Fibroblast of skin of right quadriceps (primary cell): ENCODE results near the gene SUMO3.

Source experiments
- DNase-seq: peaks from one replicate; pipeline ENCODE4 v3.0.0-alpha.2; 2013

SUMO3 gene

GRCh38 chr21:44801468-44802395 lies 16.1 kb downstream of the SUMO3 start, which contains the start of gene UBE2G2:
Gene UBE2G2, minus strand, starts transcription at chr21:44801820. Its CDS starts 72 bp downstream, at chr21:44801748.
- peak; percentile 78 for DNase-seq

- peak; percentile 14 for DNase-seq
Measured at GRCh38 chr21:44800971-44801467, 16.8 kb downstream of the SUMO3 start.

DNA sequence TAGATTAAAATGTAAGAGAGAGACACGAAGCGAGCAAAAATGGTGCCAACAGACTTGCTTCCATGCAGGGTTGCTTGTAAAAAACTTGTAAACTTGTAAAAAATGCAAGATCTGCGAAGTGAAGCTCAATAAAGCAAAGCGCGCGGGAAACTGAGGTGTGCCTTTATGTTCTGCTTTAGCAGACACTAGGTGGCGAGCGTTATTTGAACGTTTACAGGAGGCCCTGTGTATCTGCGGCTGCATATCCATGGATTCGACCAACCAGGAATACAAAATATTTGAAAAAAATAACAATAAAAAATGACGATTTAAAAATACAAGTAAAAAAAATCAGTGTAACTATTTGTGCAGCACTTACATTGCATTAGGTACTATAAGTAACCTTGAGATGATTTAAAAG lies 17.8 kb downstream of the SUMO3 start:
- DNase-seq = peak; percentile 48

DNA sequence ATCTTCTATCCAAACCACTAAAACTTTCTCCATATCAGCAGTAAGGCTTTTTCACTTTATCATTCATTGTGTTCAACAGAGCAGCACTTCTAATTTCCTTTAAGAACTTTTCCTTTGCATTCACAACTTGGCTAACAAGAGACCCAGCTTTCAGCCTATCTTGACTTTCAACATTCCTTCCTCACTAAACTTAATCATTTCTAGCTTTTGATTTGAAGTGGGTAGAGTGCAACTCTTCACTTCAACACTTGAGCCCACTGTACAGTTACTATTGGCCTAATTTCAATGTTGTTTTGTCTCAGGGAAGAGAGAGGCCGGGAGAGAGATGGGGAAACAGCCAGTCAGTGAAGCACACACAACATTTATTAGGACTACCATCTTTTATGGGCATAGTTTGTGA lies 18.2 kb downstream of the SUMO3 start:
- DNase-seq = no peak

- DNase-seq = no peak
Measured at GRCh38 chr21:44797775-44798174, 20.1 kb downstream of the SUMO3 start.

DNA sequence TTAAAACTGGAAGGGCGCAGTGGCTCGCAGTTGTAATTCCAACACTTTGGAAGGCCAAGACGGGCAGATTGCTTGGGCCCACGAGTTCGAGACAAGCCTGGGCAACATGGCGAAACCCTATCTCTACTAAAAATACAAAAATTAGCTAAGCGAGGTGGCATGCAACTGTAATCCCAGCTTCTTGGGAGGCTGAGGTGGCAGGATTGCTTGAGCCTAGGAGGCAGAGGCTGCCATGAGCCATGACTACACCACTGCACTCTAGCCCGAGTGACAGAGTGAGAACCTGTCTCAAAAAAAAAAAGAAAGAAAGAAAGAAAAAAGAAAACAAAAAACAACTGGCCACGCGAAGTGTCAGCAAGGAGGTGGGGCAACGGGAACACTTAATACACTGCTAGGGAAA lies 22.5 kb downstream of the SUMO3 start:
- no peak for DNase-seq

- no peak for DNase-seq
Measured at GRCh38 chr21:44793592-44794374, 24.1 kb downstream of the SUMO3 start.

GRCh38 chr21:44792702-44793591 lies 24.9 kb downstream of the SUMO3 start:
- peak; percentile 48 for DNase-seq

- no peak for DNase-seq
Measured at GRCh38 chr21:44791993-44792392, 25.9 kb downstream of the SUMO3 start.

DNA sequence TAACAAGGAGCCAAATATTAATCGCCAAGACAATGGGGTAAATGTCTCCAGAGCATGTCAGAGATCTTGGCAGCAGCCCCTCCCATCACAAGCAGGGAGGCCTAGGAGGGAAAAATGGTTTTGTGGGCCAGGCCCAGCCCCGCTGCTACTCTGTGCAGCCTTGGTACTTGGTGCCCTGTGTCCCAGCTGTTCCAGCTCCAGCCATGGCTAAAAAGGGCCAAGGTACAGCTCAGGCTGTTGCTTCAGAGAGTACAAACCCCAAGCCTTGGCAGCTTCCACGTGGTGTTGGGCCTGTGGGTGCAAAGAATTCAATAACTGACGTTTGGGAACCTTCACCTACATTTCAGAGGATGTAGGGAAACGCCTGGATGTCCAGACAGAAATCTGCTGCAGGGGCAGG lies 26.6 kb downstream of the SUMO3 start:
- DNase-seq = no peak

DNA sequence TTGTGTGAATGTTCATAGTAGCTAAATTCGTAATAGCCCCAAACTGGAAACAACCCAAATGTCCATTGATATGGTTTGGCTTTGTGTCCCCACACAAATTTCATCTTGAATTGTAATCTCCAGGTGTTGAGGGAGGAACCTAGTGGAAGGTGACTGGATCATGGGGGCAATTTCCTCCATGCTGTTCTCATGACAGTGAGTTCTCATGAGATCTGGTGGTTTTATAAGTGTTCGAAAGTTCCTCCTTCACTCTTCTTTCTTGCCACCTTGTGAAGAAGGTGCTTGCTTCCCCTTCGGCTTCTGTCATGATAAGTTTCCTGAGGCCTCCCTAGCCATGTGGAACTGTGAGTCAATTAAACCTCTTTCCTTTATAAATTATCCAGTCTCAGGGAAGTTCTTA lies 27.5 kb downstream of the SUMO3 start:
- no peak for DNase-seq

- peak; percentile 45 for DNase-seq
Measured at GRCh38 chr21:44789880-44790279, 28.0 kb downstream of the SUMO3 start.

GRCh38 chr21:44785620-44786335 lies 32.1 kb downstream of the SUMO3 start:
- no peak for DNase-seq

- DNase-seq = no peak
Measured at GRCh38 chr21:44784810-44785209, 33.1 kb downstream of the SUMO3 start.

- no peak for DNase-seq
Measured at GRCh38 chr21:44783020-44783696, 34.7 kb downstream of the SUMO3 start.

- no peak for DNase-seq
Measured at GRCh38 chr21:44780767-44781459, 36.9 kb downstream of the SUMO3 start.

DNA sequence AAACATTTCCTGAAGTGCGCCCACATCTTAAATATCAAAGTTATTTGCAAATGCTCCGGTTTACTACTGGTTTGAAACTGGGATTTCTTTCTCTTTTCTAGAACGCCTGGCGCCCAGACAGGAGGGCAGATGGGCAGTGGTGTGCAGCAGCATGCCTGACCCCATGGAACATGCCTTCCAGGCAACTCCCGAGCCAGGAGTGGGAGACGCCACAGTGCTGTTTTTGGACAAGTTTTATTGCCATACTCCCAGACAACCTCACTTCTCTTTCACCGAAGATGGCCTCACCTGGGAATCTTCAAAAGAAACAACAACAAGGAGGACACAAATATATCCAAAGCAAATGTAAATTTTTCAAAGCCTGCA lies 37.7 kb downstream of the SUMO3 start:
- DNase-seq = no peak

DNA sequence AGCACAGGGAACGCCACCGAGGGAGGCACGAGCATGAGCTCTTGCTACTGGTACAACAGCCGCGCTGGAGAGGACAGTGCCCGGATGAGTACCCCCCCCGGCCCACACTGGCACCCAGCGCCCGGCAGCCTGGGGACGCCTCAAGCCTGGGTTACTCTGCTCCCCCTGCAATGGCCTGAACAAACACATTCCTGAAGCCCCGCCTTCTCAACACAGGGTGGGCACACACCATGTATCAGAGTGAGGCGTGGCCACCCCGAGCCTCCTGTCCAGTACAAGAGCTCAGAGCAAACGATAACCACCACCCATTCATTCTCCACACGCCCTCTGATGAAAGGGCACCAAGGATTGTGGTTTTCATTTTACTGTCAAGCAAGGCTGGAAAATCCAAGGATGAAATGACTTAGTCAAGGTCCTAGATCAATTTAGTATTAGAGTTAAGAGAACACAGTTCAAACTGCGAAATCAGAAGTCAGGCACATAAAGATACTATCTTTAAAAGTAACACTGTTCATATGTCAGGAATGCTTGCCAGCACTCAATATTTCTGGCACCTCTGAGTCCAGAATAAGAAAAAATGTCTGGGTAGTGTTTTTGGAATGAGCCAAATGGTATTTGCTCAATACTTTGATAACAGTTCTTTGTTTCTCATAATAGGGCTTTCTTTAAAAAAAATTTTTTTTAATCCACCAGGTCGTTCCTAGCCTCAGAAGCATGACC lies 38.3 kb downstream of the SUMO3 start:
- no peak for DNase-seq

DNA sequence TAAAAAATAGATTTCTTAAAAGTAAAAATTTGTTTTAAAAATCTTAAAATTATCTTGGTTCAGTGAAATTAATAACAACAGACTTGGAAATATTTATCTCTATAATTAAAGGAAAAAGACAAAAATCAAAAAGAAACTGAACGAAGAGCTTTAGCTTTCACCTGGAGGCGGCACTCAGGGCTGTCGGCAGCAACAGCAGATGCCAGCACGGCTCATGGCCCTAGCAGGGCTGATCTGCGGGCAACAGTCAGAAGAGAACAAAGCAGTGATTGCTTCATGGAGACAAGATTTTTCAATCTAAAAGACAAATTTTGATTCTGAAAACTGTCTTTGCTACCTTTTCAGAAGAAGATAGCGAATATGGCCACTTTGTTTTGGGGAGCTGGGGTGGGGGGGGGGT lies 38.9 kb downstream of the SUMO3 start:
- DNase-seq = no peak

DNA sequence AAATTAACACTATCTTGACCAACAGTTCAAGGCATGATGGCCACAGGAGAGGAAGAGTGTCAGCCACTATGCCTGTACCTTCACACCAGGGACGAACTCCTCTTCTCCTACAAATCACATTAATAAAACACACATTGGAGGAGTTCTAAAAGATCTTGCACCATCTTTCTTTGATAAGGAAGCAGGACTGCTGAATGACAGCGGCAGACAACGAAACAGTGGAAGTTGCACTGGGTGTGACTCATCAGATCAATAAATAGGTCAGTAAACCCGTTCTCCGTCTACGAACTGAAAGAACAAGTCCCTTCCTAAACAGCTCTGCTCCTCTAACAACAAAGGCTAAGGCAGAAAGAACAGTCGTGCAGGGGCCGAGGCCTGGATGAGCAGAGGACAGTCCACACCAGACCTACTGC lies 39.4 kb downstream of the SUMO3 start:
- no peak for DNase-seq
